DMS114 treated with DMSO at 0.1 percent for 48 hours (cell line): Measurements from ENCODE around the gene BBC3.
"Not testable (repeated sequence)": the region's sequence is repeated elsewhere in the genome, so short reads cannot be mapped to it uniquely, and the experiment has no call there.

Experiments
- DNase-seq: peaks from one replicate; lab custom pipeline; 2025; ENCODE audit not compliant: unreplicated experiment; lab: John Stamatoyannopoulos, UW

Gene BBC3

GRCh38 chr19:47230921-47231214 is at the start of gene BBC3:
TSS of gene BBC3 (minus strand) at chr19:47231199. CDS start at chr19:47228431, 2,768 bp downstream.
- no peak for DNase-seq

GRCh38 chr19:47280183-47280797 is 49.3 kb upstream of the BBC3 start:
- no peak for DNase-seq

- not testable (repeated sequence) for DNase-seq
Observed at GRCh38 chr19:47276513-47276912, 45.5 kb upstream of the BBC3 start.

GRCh38 chr19:47275791-47276461 is 44.9 kb upstream of the BBC3 start:
- no peak for DNase-seq

GRCh38 chr19:47274891-47275761 is 44.1 kb upstream of the BBC3 start:
- no peak for DNase-seq

- DNase-seq: peak; percentile 72
Observed at GRCh38 chr19:47274071-47274890, 43.3 kb upstream of the BBC3 start, which contains the start of gene INAFM1. TSS of gene INAFM1 (plus strand) at chr19:47274885. CDS start at chr19:47274920, 35 bp downstream.

- DNase-seq: peak; percentile 77
Observed at GRCh38 chr19:47273313-47274070, 42.5 kb upstream of the BBC3 start.

GRCh38 chr19:47272448-47273312 is 41.7 kb upstream of the BBC3 start:
- DNase-seq: no peak

DNA sequence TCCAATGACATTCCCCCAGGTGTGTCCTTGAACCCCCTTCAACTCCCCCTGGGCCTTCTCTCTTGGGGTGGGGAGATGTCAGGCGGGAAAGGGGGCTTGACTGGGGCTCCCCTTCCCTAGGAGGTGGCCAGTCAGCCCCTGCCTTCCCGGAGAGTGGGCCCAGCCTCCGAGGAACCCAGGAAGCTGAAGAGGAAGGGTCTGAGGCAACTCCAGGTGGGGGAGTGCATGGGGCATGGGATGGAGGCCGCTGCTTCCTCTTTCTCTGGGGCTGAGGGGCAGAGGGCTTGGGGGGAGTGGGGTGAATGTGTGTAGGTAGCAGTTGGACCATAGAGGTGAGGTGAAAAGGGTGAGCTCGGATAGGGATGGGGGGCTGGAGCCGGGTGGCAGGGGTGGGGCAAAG is 41.0 kb upstream of the BBC3 start:
- DNase-seq: no peak

- no peak for DNase-seq
Observed at GRCh38 chr19:47270408-47270807, 39.4 kb upstream of the BBC3 start.

DNA sequence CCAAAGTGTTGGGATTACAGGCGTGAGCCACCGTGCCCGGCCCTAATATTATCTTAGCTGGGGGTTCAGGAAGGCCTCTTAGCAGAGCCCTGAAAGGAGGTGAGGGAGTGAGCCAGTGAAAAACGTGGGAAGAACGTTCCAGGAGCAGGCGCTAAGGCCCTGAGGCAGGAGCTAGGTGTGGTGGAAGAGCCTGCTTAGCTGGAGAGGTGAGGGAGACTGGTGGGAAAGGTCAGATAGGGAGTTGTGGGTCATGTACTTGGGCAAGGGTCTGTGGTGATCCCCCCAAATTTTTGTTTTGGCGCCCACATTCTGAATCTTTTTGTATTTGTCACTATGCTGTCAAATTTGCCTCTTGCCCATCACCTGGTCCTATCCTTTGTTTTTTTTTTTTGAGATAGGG is 38.6 kb upstream of the BBC3 start:
- no peak for DNase-seq

DNA sequence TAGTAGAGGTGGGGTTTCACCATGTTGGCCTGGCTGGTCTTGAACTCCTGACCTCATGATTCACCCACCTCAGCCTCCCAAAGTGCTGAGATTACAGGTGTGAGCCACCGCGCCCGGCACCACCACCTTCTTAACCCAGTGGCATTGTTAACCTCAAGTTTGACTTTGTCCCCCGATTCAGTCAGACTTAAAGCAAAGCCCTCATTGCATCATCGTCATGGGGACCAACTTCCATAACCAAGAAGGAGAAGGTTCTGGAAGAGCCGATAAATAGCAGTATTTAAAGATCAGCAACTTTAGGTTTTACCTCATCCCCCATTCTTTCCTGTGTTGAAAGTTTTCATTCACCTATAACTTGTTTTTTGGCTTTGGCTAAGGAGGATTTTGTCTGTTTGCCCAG is 37.0 kb upstream of the BBC3 start:
- DNase-seq: no peak

- no peak for DNase-seq
Observed at GRCh38 chr19:47267350-47267759, 36.4 kb upstream of the BBC3 start.

GRCh38 chr19:47266401-47266941 is 35.5 kb upstream of the BBC3 start:
- no peak for DNase-seq

DNA sequence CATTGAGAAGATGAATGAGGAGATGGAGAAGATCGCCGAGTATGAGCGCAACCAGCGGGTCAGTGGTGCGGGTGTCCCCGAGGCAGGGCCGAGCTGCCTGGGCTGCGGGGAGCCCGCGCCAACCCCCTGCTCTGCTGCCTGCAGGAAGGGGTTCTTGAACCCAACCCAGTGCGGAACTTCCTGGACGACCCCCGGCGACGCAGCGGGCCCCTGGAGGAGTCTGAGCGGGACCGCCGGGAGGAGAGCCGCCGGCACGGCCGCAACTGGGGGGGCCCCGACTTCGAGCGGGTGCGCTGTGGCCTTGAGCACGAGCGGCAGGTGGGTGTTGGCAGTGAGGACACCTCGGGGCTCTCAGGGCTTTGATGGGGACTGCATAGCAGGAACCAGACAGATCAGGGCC is 33.6 kb upstream of the BBC3 start:
- DNase-seq: no peak

GRCh38 chr19:47261946-47262793 is 31.2 kb upstream of the BBC3 start:
- DNase-seq: not testable (repeated sequence)

GRCh38 chr19:47260476-47260875 is 29.5 kb upstream of the BBC3 start:
- no peak for DNase-seq

- DNase-seq: no peak
Observed at GRCh38 chr19:47258895-47259555, 28.0 kb upstream of the BBC3 start.
